ENCODE results near the gene ENDOV.
"Not testable (repeated sequence)": the region's sequence is repeated elsewhere in the genome, so short reads cannot be mapped to it uniquely, and the experiment has no call there.

Gene ENDOV

GRCh38 chr17:80402959-80403358 lies 12.0 kb upstream of the ENDOV start:
- no peak overlapping the region for H3K4me3 ChIP-seq (ENCODE audit: control insufficient read depth, low read depth, low read length)
- DNase-seq (ENCODE audit: low read depth), result no peak
- TF ChIP-seq, protein P1, sequence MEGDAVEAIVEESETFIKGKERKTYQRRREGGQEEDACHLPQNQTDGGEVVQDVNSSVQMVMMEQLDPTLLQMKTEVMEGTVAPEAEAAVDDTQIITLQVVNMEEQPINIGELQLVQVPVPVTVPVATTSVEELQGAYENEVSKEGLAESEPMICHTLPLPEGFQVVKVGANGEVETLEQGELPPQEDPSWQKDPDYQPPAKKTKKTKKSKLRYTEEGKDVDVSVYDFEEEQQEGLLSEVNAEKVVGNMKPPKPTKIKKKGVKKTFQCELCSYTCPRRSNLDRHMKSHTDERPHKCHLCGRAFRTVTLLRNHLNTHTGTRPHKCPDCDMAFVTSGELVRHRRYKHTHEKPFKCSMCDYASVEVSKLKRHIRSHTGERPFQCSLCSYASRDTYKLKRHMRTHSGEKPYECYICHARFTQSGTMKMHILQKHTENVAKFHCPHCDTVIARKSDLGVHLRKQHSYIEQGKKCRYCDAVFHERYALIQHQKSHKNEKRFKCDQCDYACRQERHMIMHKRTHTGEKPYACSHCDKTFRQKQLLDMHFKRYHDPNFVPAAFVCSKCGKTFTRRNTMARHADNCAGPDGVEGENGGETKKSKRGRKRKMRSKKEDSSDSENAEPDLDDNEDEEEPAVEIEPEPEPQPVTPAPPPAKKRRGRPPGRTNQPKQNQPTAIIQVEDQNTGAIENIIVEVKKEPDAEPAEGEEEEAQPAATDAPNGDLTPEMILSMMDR (IDR thresholded peaks at IDR 0.05; ENCODE audit: control insufficient read depth, insufficient read depth, low read depth, low read length, missing control alignments), result no peak

- no peak overlapping the region for H3K4me3 ChIP-seq (ENCODE audit: control insufficient read depth, low read depth, low read length)
- DNase-seq (ENCODE audit: low read depth), result no peak
- TF ChIP-seq, protein P1 (IDR thresholded peaks at IDR 0.05; ENCODE audit: control insufficient read depth, insufficient read depth, low read depth, low read length, missing control alignments), result no peak
Measured at GRCh38 chr17:80406146-80406545, 8.8 kb upstream of the ENDOV start.

DNA sequence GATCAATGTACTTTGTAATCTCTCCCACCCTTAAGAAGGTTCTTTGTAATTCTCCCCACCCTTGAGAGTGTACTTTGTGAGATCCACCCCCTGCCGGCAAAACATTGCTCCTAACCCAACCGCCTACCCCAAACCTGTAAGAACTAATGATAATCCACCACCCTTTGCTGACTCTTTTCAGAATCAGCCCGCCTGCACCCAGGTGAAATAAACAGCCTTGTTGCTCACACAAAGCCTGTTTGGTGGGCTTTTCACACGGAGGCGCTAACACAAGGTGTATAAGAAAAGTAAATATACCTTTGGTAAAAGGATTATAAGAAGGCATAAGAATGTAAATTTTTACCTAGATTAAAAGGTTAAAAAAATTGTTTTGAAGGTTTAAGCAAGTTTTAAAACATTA lies 7.0 kb upstream of the ENDOV start:
- H3K4me3 ChIP-seq (ENCODE audit: control insufficient read depth, low read depth, low read length); DNase-seq (ENCODE audit: low read depth): not testable (repeated sequence)

- DNase-seq (ENCODE audit: low read depth), result no peak
- H3K4me3 ChIP-seq (ENCODE audit: control insufficient read depth, low read depth, low read length), result no peak overlapping the region
- TF ChIP-seq, protein P1 (IDR thresholded peaks at IDR 0.05; ENCODE audit: control insufficient read depth, insufficient read depth, low read depth, low read length, missing control alignments), result no peak
Measured at GRCh38 chr17:80408872-80409271, 6.1 kb upstream of the ENDOV start.

- no peak for DNase-seq (ENCODE audit: low read depth)
- TF ChIP-seq, protein P1 (IDR thresholded peaks at IDR 0.05; ENCODE audit: control insufficient read depth, insufficient read depth, low read depth, low read length, missing control alignments), result no peak
- no peak overlapping the region for H3K4me3 ChIP-seq (ENCODE audit: control insufficient read depth, low read depth, low read length)
Measured at GRCh38 chr17:80409626-80410025, 5.3 kb upstream of the ENDOV start.

GRCh38 chr17:80410441-80411087 lies 4.4 kb upstream of the ENDOV start:
- H3K4me3 ChIP-seq (ENCODE audit: control insufficient read depth, low read depth, low read length); DNase-seq (ENCODE audit: low read depth): not testable (repeated sequence)

- no peak for DNase-seq (ENCODE audit: low read depth)
- peak overlapping the region; percentile 100 for H3K4me3 ChIP-seq (ENCODE audit: control insufficient read depth, low read depth, low read length)
- TF ChIP-seq, protein P1 (IDR thresholded peaks at IDR 0.05; ENCODE audit: control insufficient read depth, insufficient read depth, low read depth, low read length, missing control alignments), result no peak
Measured at GRCh38 chr17:80413771-80414507, 1.0 kb upstream of the ENDOV start.

- TF ChIP-seq, protein P1 (IDR thresholded peaks at IDR 0.05; ENCODE audit: control insufficient read depth, insufficient read depth, low read depth, low read length, missing control alignments), result no peak
- H3K4me3 ChIP-seq (ENCODE audit: control insufficient read depth, low read depth, low read length), result peak overlapping the region; percentile 100
- DNase-seq (ENCODE audit: low read depth), result no peak
Measured at GRCh38 chr17:80414508-80414802, 512 bp upstream of the ENDOV start.

Data from AG09309 (cell line).